ENCODE data around the gene ROBO1. TPM values are rescaled to one million over a fixed set of nuclear protein-coding genes. Genes with fewer than 3 reads are reported as not detected.
A peak's percentile ranks its signal among the peaks of the same experiment; 100 is the strongest.

The ROBO1 gene
- total and polyA plus RNA-seq, 2 of the 13 experiments (the other 11 are each of a cell fraction or from before 2014, with no cell fraction given) = 52.2 to 71.0 TPM

- FAIRE-seq (no peak), DNase-seq (ENCODE audit: low spot score) (no peak), ATAC-seq (no peak)
- H3K36me3 ChIP-seq (replicated peaks in 1 of 2; ENCODE audit: control insufficient read depth in 1 of 2, insufficient read depth in 2 of 2, low read length in 2 of 2) = no peaks in the 10 kb centered on the region
- H2AFZ ChIP-seq (ENCODE audit: low read length) = no peak overlapping the region
- ChIA-PET POLR2A (no interaction called here), CTCF (ENCODE audit: low intra/inter-chr PET ratio, low total read pairs) (no interaction called here)
- H3K9me3 ChIP-seq (ENCODE audit: low read length) = no peaks in the 10 kb centered on the region
- no TSS peak for BruUV-seq (replicated peaks)
- no peak overlapping the region for H3K4me3 ChIP-seq (replicated peaks in 1 of 3; ENCODE audit: insufficient read depth in 1 of 3, low read depth in 2 of 3, low read length in 3 of 3)
- in situ Hi-C loops (cut with HindIII; ENCODE audit: extremely low pct_ligation_motif_present, low pct_unique_long_range_greater_than_20kb) = no loop called here
- no peak overlapping the region for H3K27ac ChIP-seq (ENCODE audit: extremely low read length, insufficient read depth, low read length)
- no peaks in the 10 kb centered on the region for H3K27me3 ChIP-seq (ENCODE audit: control insufficient read depth in 1 of 2, insufficient read depth in 2 of 2, low read length in 2 of 2)
- no peak overlapping the region for H3K4me2 ChIP-seq (ENCODE audit: low read depth, low read length)
- no peaks in the 10 kb centered on the region for H3K4me1 ChIP-seq (ENCODE audit: insufficient read depth, low read length)
- TF ChIP-seq ETS1 (CRISPR knock-in tag; IDR thresholded peaks at IDR 0.05) (no peak), ZNF414 (CRISPR knock-in tag; IDR thresholded peaks at IDR 0.05) (no peak), ZBTB37 (CRISPR knock-in tag; IDR thresholded peaks at IDR 0.05) (no peak)
- no peaks in the 10 kb centered on the region for H3K79me2 ChIP-seq (ENCODE audit: insufficient read depth, low read length)
- no peak overlapping the region for H3K9ac ChIP-seq (ENCODE audit: insufficient read depth, low read depth, low read length)
- 3% methylated on average over 3 of the region's 3 CpGs for WGBS (ENCODE audit: low lambda C conversion rate)
- no peaks in the 10 kb centered on the region for H4K20me1 ChIP-seq (ENCODE audit: insufficient read depth, low read length)
- intact Hi-C loops (cut with micrococcal nuclease; ENCODE audit: unreplicated experiment) = no loop called here
These were observed 343.0 kb downstream of the ROBO1 start for GRCh38 chr3:79424811-79425210.

- Histone ChIP-seq H3K4me3 (replicated peaks in 1 of 3; ENCODE audit: insufficient read depth in 1 of 3, low read depth in 2 of 3, low read length in 3 of 3) (no peak overlapping the region), H3K27ac (ENCODE audit: extremely low read length, insufficient read depth, low read length) (no peak overlapping the region), H3K9me3 (ENCODE audit: low read length) (no peaks in the 10 kb centered on the region), H3K36me3 (replicated peaks in 1 of 2; ENCODE audit: control insufficient read depth in 1 of 2, insufficient read depth in 2 of 2, low read length in 2 of 2) (no peaks in the 10 kb centered on the region), H3K27me3 (ENCODE audit: control insufficient read depth in 1 of 2, insufficient read depth in 2 of 2, low read length in 2 of 2) (no peaks in the 10 kb centered on the region), H3K4me1 (ENCODE audit: insufficient read depth, low read length) (no peaks in the 10 kb centered on the region), H2AFZ (ENCODE audit: low read length) (no peak overlapping the region), H4K20me1 (ENCODE audit: insufficient read depth, low read length) (no peaks in the 10 kb centered on the region), H3K9ac (ENCODE audit: insufficient read depth, low read depth, low read length) (no peak overlapping the region), H3K79me2 (ENCODE audit: insufficient read depth, low read length) (no peaks in the 10 kb centered on the region), H3K4me2 (ENCODE audit: low read depth, low read length) (no peak overlapping the region)
- in situ Hi-C loops (cut with HindIII; ENCODE audit: extremely low pct_ligation_motif_present, low pct_unique_long_range_greater_than_20kb) = no loop called here
- no TSS peak for BruUV-seq (replicated peaks)
- TF ChIP-seq NFE2L2 (IDR thresholded peaks at IDR 0.05; ENCODE audit: low read length) (peak; percentile 66), ZNF749 (CRISPR knock-in tag; IDR thresholded peaks at IDR 0.05; ENCODE audit: borderline replicate concordance) (no peak), MAFK (conservative IDR thresholded peaks at IDR 0.05 in 1 of 2, IDR thresholded peaks at IDR 0.05 in 1 of 2; ENCODE audit: low read length in 2 of 2) (0 out of 4 replicates have a peak, but pooled peaks of 1 of the 2 experiments have one; percentile 5)
- WGBS (ENCODE audit: low lambda C conversion rate) = 4% methylated on average over 5 of the region's 5 CpGs
- DNase-seq (ENCODE audit: low spot score) (no peak), FAIRE-seq (no peak), ATAC-seq (no peak)
- CTCF ChIA-PET (ENCODE audit: low intra/inter-chr PET ratio, low total read pairs) = no interaction called here
- POLR2A ChIA-PET = no interaction called here
- intact Hi-C loops (cut with micrococcal nuclease; ENCODE audit: unreplicated experiment) = no loop called here
These were observed 344.4 kb downstream of the ROBO1 start for GRCh38 chr3:79423417-79423816.
